GM19468 (cell line): ENCODE measurements around the gene MICU1.
A peak's percentile ranks its signal among the peaks of the same experiment; 100 is the strongest.
"Not testable (repeated sequence)": the region's sequence is repeated elsewhere in the genome, so short reads cannot be mapped to it uniquely, and the experiment has no call there.

Experiments
- ATAC-seq: cut with Tn5 transposase; IDR thresholded peaks from one replicate; pipeline ENCODE4 v1.9.1; 2021; ENCODE audit warnings: mild to moderate bottlenecking, moderate library complexity, moderate number of reproducible peaks; ENCODE audit not compliant: unreplicated experiment; ENCODE audit errors: extremely low read depth

MICU1 gene

GRCh38 chr10:72334825-72335393, 291.0 kb downstream of the MICU1 start:
- peak; percentile 47 for ATAC-seq

GRCh38 chr10:72334196-72334824, 291.6 kb downstream of the MICU1 start:
- no peak for ATAC-seq

- ATAC-seq, result no peak
These were observed 292.5 kb downstream of the MICU1 start for GRCh38 chr10:72333112-72334015.

- no peak for ATAC-seq
These were observed 293.3 kb downstream of the MICU1 start for GRCh38 chr10:72332423-72333111.

- ATAC-seq, result no peak
These were observed 294.1 kb downstream of the MICU1 start for GRCh38 chr10:72331575-72332422.

- no peak for ATAC-seq
These were observed 295.8 kb downstream of the MICU1 start for GRCh38 chr10:72330069-72330426.

- no peak for ATAC-seq
These were observed 296.4 kb downstream of the MICU1 start for GRCh38 chr10:72329290-72330068.

- no peak for ATAC-seq
These were observed 297.1 kb downstream of the MICU1 start for GRCh38 chr10:72328829-72329204.

GRCh38 chr10:72328045-72328828, 297.6 kb downstream of the MICU1 start:
- no peak for ATAC-seq

GRCh38 chr10:72326665-72327603, 298.9 kb downstream of the MICU1 start:
- not testable (repeated sequence) for ATAC-seq

- ATAC-seq, result not testable (repeated sequence)
These were observed 300.4 kb downstream of the MICU1 start for GRCh38 chr10:72325243-72326175.

- ATAC-seq, result no peak
These were observed 302.1 kb downstream of the MICU1 start for GRCh38 chr10:72323771-72324191.

- no peak for ATAC-seq
These were observed 302.6 kb downstream of the MICU1 start for GRCh38 chr10:72323108-72323749.

- ATAC-seq, result no peak
These were observed 303.4 kb downstream of the MICU1 start for GRCh38 chr10:72322280-72323058.

GRCh38 chr10:72322030-72322279, 303.9 kb downstream of the MICU1 start:
- no peak for ATAC-seq
